ENCODE measurements around the gene DHX58. TPM values are rescaled to one million over a fixed set of nuclear protein-coding genes. Genes with fewer than 3 reads are reported as not detected.
A peak's percentile ranks its signal among the peaks of the same experiment; 100 is the strongest.

The DHX58 gene
- total RNA-seq, 1 donor from 2014 or later: 3.5 TPM

- DNase-seq (ENCODE audit: low read depth in 2 of 2): no peak
Measured at GRCh38 chr17:42129109-42129837, 16.8 kb upstream of the DHX58 start.

- DNase-seq (ENCODE audit: low read depth in 2 of 2): no peak
Measured at GRCh38 chr17:42127414-42127813, 14.9 kb upstream of the DHX58 start.

DNA sequence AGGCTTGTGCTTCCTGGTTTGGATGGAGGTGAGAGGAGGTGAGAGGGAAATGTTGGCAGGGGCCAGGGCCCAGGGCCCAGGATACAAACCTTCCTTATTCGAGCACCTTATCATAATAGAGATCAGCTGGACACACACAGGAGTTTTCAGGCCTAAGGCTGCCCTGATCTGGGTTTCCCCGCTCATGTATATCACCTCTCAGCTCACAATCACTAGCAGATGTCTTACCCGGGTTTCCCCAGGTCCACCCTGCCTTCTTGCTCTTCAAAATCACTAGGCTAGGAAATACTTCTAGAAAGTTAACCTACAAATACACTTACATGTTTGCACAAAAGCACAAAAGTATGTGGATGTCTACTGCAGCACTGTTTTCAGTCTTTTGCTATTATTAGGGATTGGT, 14.3 kb upstream of the DHX58 start:
- DNase-seq (ENCODE audit: low read depth in 2 of 2): no peak

GRCh38 chr17:42125565-42125964, 13.1 kb upstream of the DHX58 start:
- no peak for DNase-seq (ENCODE audit: low read depth in 2 of 2)

- no peak for DNase-seq (ENCODE audit: low read depth in 2 of 2)
Measured at GRCh38 chr17:42124256-42124655, 11.7 kb upstream of the DHX58 start.

DNA sequence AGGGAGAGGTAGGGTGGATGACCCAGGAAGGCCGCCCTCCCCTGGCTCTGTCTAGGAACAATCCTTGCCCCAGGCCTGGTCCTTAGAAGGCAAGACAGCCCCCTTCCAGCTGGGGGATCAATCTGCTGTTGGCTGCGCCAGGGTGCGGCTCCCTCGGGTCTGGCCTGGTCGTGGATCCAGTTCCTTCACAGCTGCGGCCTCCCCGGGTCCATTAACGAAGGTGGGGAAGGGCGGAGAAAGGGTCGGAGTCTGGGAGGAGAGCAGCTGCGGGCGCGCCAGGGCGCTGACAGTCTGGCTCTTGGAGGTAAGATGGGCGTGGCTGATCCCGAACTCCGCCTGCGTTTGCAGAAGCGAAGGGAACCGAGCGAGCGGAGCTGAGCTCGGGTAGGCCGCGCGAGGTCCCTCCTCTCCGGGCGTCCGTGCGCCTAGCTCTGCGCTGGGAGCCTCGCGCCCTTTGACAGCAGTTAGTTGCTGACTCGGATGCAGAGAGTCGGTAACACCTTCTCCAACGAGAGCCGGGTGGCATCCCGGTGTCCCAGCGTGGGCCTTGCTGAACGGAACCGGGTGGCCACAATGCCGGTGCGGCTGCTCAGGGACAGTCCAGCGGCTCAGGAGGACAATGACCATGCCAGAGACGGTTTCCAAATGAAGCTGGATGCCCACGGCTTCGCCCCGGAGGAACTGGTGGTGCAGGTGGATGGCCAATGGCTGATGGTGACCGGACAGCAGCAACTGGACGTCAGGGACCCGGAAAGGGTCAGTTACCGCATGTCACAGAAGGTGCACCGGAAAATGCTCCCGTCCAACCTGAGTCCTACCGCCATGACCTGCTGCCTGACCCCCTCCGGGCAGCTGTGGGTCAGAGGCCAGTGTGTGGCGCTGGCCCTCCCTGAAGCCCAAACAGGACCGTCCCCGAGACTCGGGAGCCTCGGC, 10.1 kb upstream of the DHX58 start, which contains the start of gene HSPB9:
Gene HSPB9 (plus strand): TSS at position 434 of the 933 bp plus-strand sequence. CDS start 47 bp downstream, at position 481.
- DNase-seq (ENCODE audit: low read depth in 2 of 2): no peak

- peak; percentile 52 to 81 for DNase-seq (ENCODE audit: low read depth in 2 of 2)
Measured at GRCh38 chr17:42120770-42121769, 8.6 kb upstream of the DHX58 start, which contains the start of gene KAT2A. Gene KAT2A (minus strand): TSS chr17:42121367. CDS start chr17:42121304, 63 bp downstream.

DNA sequence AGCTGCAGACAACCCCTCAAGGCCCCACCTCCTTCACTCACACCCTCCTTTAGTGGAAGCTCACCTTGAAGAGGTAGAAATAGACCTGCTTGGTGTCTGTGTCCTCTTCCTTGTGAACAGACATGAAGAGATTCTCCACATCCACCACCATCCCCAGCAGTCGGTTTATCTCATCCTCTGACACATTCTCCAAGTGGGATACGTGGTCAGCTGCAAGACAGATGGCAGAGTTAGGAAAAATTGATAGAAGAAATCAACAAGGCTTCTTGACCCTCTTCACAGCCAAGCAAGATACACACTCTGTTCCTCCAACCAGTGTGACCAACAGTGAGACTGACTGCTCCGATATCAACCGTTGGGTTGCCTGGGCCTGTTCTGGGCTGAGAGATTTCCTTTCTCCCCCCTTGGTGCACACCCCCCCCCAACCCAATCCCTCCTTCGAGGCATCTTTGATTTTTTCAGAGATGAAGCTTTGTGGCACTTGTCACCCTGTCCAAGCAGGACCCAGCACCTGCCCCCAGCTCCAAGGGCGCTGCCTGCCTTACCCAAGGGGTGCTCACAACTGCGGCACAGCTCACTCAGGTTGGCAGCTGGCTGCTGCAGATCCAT, 7.8 kb upstream of the DHX58 start:
- DNase-seq (ENCODE audit: low read depth in 2 of 2): no peak

- DNase-seq (ENCODE audit: low read depth in 2 of 2): no peak
Measured at GRCh38 chr17:42119301-42119700, 6.8 kb upstream of the DHX58 start.

DNA sequence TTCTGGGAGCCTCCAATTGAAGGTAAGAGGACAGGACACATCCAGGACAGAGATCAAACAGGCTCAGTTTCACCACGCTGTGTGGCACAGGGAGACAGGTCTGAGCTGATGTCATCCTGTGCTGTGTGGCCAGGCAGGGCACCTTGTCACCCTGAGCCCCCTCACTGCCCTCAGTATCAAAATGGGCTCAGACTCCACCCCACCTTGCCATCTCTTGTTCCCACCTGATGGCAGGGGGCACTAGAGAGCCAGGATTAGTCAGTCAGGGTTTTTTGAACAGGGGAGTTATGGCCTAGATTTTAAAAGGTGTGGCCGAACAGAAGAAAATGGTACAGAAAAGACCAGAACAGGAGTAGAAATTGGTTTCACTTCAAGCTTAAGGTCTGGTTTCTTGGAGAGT, 6.0 kb upstream of the DHX58 start:
- peak; percentile 36 to 56 for DNase-seq (ENCODE audit: low read depth in 2 of 2)

DNA sequence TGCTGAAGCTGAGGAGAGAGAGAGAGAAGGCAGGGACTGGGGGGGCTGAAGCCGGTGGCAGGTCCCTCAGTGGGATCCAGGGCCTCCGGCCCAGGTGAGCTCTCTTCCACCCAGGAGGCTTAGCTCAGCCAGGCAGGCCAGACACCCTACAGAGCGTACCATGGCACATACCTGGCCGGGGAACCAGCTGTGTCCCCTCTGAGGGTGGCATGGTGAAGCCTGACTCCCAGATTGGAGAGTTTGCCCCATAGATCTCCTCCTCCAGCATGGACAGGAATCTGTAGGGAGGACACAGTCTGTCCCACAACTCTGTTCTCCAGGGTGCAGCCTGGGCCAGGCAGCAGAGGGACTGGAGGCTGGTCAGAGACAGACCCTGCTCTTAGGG, 5.6 kb upstream of the DHX58 start:
- no peak for DNase-seq (ENCODE audit: low read depth in 2 of 2)

- DNase-seq (ENCODE audit: low read depth in 2 of 2): no peak
Measured at GRCh38 chr17:42117397-42118125, 5.0 kb upstream of the DHX58 start.

GRCh38 chr17:42116705-42117396, 4.3 kb upstream of the DHX58 start:
- peak; percentile 67 to 78 for DNase-seq (ENCODE audit: low read depth in 2 of 2)

DNA sequence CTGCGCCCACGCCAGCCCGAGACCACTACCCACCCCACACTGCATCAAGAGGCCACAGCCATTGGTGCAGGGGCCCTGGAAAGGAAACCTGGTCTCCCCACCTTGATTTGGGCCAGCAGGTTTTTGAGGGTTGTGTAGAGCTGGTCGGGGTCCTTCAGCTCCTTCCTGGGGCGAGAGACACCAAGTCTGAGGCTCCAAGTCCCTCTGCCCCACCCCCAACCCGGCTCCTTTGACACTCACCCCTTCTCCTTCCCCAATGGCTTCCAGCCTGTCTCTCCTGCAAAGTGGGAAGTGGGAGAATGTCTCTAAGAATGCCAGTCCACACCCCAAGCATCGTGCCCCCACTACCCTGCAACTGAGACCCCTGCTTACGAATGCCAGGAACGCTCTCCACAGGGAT, 1.6 kb upstream of the DHX58 start:
- DNase-seq (ENCODE audit: low read depth in 2 of 2): no peak

- DNase-seq (ENCODE audit: low read depth in 2 of 2): no peak
Measured at GRCh38 chr17:42113293-42114069, 967 bp upstream of the DHX58 start.

- peak in 1 of 2 donors; percentile 23 for DNase-seq (ENCODE audit: low read depth in 2 of 2)
Measured at GRCh38 chr17:42111871-42112551, 503 bp downstream of the DHX58 start.

DNA sequence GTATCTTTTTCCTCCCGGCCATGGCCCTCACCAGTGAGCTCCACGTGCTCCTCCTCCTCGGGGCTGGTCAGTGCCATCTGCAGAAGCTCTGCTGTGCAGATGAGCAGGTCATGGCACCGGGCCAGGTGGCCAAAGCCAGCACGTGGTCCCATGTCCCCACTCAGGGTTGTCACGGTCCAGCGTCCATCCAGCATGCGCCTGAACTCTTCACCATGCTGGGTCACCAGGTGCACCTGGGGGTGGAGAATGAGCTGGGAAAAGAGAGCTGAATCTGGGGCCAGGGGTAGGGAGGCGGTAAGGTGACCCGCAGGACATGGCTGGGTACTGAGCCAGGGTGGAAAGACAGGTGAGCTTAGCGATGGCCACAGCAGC, 1.3 kb downstream of the DHX58 start:
- DNase-seq (ENCODE audit: low read depth in 2 of 2): no peak
